ENCODE results near the gene BCHE.
A peak's percentile ranks its signal among the peaks of the same experiment; 100 is the strongest.

The BCHE gene

GRCh38 chr3:165835431-165835830 is 1.8 kb downstream of the BCHE start:
- Histone ChIP-seq H4K20me1 (ENCODE audit: insufficient read depth, low read length) (no peaks in the 10 kb centered on the region), H3K79me2 (ENCODE audit: insufficient read depth, low read length) (peaks cover 6% of the 10 kb centered on the region; the same call in 1 of the 2 replicates), H3K4me3 (ENCODE audit: low read depth in 1 of 2, low read length in 2 of 2) (peak overlapping the region in 1 of 2 experiments; percentile 19; a peak in 1 of 4 replicates), H3K4me2 (ENCODE audit: insufficient read depth, low read length) (peak overlapping the region; percentile 44), H3K9ac (ENCODE audit: low read depth, low read length) (no peak overlapping the region), H2AFZ (ENCODE audit: low read depth, low read length) (no peak overlapping the region), H3K27me3 (ENCODE audit: insufficient read depth, low read length, poor library complexity) (no peaks in the 10 kb centered on the region), H3K27ac (ENCODE audit: low read length) (no peak overlapping the region), H3K9me3 (ENCODE audit: insufficient read depth, low read length, severe bottlenecking) (no peaks in the 10 kb centered on the region), H3K36me3 (ENCODE audit: insufficient read depth, low read length) (no peaks in the 10 kb centered on the region), H3K4me1 (ENCODE audit: insufficient read depth, low read length) (peaks cover 28% of the 10 kb centered on the region)
- TF ChIP-seq CTCF (IDR thresholded peaks at IDR 0.05; ENCODE audit: borderline replicate concordance, extremely low read depth, low read length, poor library complexity, severe bottlenecking): no peak
- no peak for TF ChIP-seq EZH2 (IDR thresholded peaks at IDR 0.05; ENCODE audit: borderline replicate concordance, low read depth, low read length, severe bottlenecking)
- DNase-seq: no peak
- ATAC-seq (ENCODE audit: insufficient read depth, low read depth): no peak

GRCh38 chr3:165830746-165831145 is 6.5 kb downstream of the BCHE start:
- no peak for DNase-seq
- Histone ChIP-seq H2AFZ (ENCODE audit: low read depth, low read length) (no peak overlapping the region), H3K9ac (ENCODE audit: low read depth, low read length) (no peak overlapping the region), H3K4me2 (ENCODE audit: insufficient read depth, low read length) (no peak overlapping the region), H3K27ac (ENCODE audit: low read length) (no peak overlapping the region), H3K4me3 (ENCODE audit: low read depth in 1 of 2, low read length in 2 of 2) (no peak overlapping the region), H3K36me3 (ENCODE audit: insufficient read depth, low read length) (no peaks in the 10 kb centered on the region), H3K9me3 (ENCODE audit: insufficient read depth, low read length, severe bottlenecking) (no peaks in the 10 kb centered on the region), H3K27me3 (ENCODE audit: insufficient read depth, low read length, poor library complexity) (no peaks in the 10 kb centered on the region), H3K4me1 (ENCODE audit: insufficient read depth, low read length) (peaks cover 3% of the 10 kb centered on the region; the same call in 1 of the 2 replicates), H4K20me1 (ENCODE audit: insufficient read depth, low read length) (no peaks in the 10 kb centered on the region), H3K79me2 (ENCODE audit: insufficient read depth, low read length) (peaks cover 6% of the 10 kb centered on the region; the same call in 1 of the 2 replicates)
- no peak for ATAC-seq (ENCODE audit: insufficient read depth, low read depth)
- TF ChIP-seq CTCF (IDR thresholded peaks at IDR 0.05; ENCODE audit: borderline replicate concordance, extremely low read depth, low read length, poor library complexity, severe bottlenecking) (no peak), EZH2 (IDR thresholded peaks at IDR 0.05; ENCODE audit: borderline replicate concordance, low read depth, low read length, severe bottlenecking) (no peak)

GRCh38 chr3:165827883-165828282 is 9.3 kb downstream of the BCHE start:
- no peak overlapping the region for H3K27ac ChIP-seq (ENCODE audit: low read length)
- no peaks in the 10 kb centered on the region for H3K27me3 ChIP-seq (ENCODE audit: insufficient read depth, low read length, poor library complexity)
- H3K4me2 ChIP-seq (ENCODE audit: insufficient read depth, low read length): no peak overlapping the region
- H3K4me3 ChIP-seq (ENCODE audit: low read depth in 1 of 2, low read length in 2 of 2): no peak overlapping the region
- H3K79me2 ChIP-seq (ENCODE audit: insufficient read depth, low read length): no peaks in the 10 kb centered on the region
- no peaks in the 10 kb centered on the region for H3K9me3 ChIP-seq (ENCODE audit: insufficient read depth, low read length, severe bottlenecking)
- ATAC-seq (ENCODE audit: insufficient read depth, low read depth) (no peak; the same call in 2 of the 3 replicates), DNase-seq (no peak)
- TF ChIP-seq EZH2 (IDR thresholded peaks at IDR 0.05; ENCODE audit: borderline replicate concordance, low read depth, low read length, severe bottlenecking): no peak
- TF ChIP-seq CTCF (IDR thresholded peaks at IDR 0.05; ENCODE audit: borderline replicate concordance, extremely low read depth, low read length, poor library complexity, severe bottlenecking): no peak
- no peaks in the 10 kb centered on the region for H3K4me1 ChIP-seq (ENCODE audit: insufficient read depth, low read length)
- no peak overlapping the region for H2AFZ ChIP-seq (ENCODE audit: low read depth, low read length)
- H4K20me1 ChIP-seq (ENCODE audit: insufficient read depth, low read length): no peaks in the 10 kb centered on the region
- no peaks in the 10 kb centered on the region for H3K36me3 ChIP-seq (ENCODE audit: insufficient read depth, low read length)
- no peak overlapping the region for H3K9ac ChIP-seq (ENCODE audit: low read depth, low read length)

GRCh38 chr3:165827233-165827632 is 10.0 kb downstream of the BCHE start:
- ATAC-seq (ENCODE audit: insufficient read depth, low read depth): no peak
- H3K27me3 ChIP-seq (ENCODE audit: insufficient read depth, low read length, poor library complexity): no peaks in the 10 kb centered on the region
- no peak overlapping the region for H3K4me2 ChIP-seq (ENCODE audit: insufficient read depth, low read length)

More at GRCh38 chr3:165827233-165827632, 10.0 kb downstream of the BCHE start:
- H3K9me3 ChIP-seq (ENCODE audit: insufficient read depth, low read length, severe bottlenecking): no peaks in the 10 kb centered on the region
- TF ChIP-seq EZH2 (IDR thresholded peaks at IDR 0.05; ENCODE audit: borderline replicate concordance, low read depth, low read length, severe bottlenecking) (no peak), CTCF (IDR thresholded peaks at IDR 0.05; ENCODE audit: borderline replicate concordance, extremely low read depth, low read length, poor library complexity, severe bottlenecking) (no peak)
- no peak overlapping the region for H3K27ac ChIP-seq (ENCODE audit: low read length)
- no peak overlapping the region for H3K4me3 ChIP-seq (ENCODE audit: low read depth in 1 of 2, low read length in 2 of 2)
- H3K4me1 ChIP-seq (ENCODE audit: insufficient read depth, low read length): no peaks in the 10 kb centered on the region
- no peaks in the 10 kb centered on the region for H3K79me2 ChIP-seq (ENCODE audit: insufficient read depth, low read length)
- H3K36me3 ChIP-seq (ENCODE audit: insufficient read depth, low read length): no peaks in the 10 kb centered on the region
- DNase-seq: no peak
- no peaks in the 10 kb centered on the region for H4K20me1 ChIP-seq (ENCODE audit: insufficient read depth, low read length)
- no peak overlapping the region for H2AFZ ChIP-seq (ENCODE audit: low read depth, low read length)
- H3K9ac ChIP-seq (ENCODE audit: low read depth, low read length): no peak overlapping the region
